Kidney (tissue), 14 donors: ENCODE data around the gene SLC35E2B. TPM values are rescaled to one million over a fixed set of nuclear protein-coding genes. Genes with fewer than 3 reads are reported as not detected.
"Not testable (repeated sequence)": the region's sequence is repeated elsewhere in the genome, so short reads cannot be mapped to it uniquely, and the experiment has no call there.

Experiments
- DNase-seq, 5 donors: peaks; one replicate each; pipeline ENCODE4 v3.0.0-alpha.2; 2013 to 2020
- FAIRE-seq: peaks from 2 replicates; lab custom pipeline; 2012; peaks lifted over from hg19 to GRCh38; lab: Jason Lieb, UNC
- H3K27ac ChIP-seq, 2 donors: one replicate each; pipeline ENCODE4 v1.7.0; 2013; ENCODE audit warnings: low read depth in 2 of 2, low read length in 2 of 2, inconsistent platforms in 1 of 2
- H3K27me3 ChIP-seq: one replicate; pipeline ENCODE4 v1.7.1; 2013; ENCODE audit warnings: low read length, inconsistent platforms; ENCODE audit not compliant: control insufficient read depth, insufficient read depth
- H3K36me3 ChIP-seq, 3 donors: one replicate each; pipeline versions ENCODE4 v1.7.0 to v1.7.1; 2013; ENCODE audit warnings: low read length in 3 of 3, control low read depth in 1 of 3, inconsistent platforms in 1 of 3; ENCODE audit not compliant: insufficient read depth in 3 of 3, control insufficient read depth in 2 of 3
- H3K4me1 ChIP-seq, 3 donors: one replicate each; pipeline versions ENCODE4 v1.7.0 to v1.7.1; 2013; ENCODE audit warnings: low read length in 3 of 3, inconsistent platforms in 1 of 3, low read depth in 1 of 3; ENCODE audit not compliant: control insufficient read depth in 2 of 3, insufficient read depth in 2 of 3
- H3K4me3 ChIP-seq, 3 donors: one replicate each; pipeline versions ENCODE4 v1.7.0 to v1.8.1; 2013; ENCODE audit warnings: low read length in 3 of 3, control low read depth in 1 of 3, inconsistent platforms in 1 of 3
- H3K9ac ChIP-seq, 3 donors: one replicate each; pipeline versions ENCODE4 v1.7.0 to v1.7.1; 2013; ENCODE audit warnings: low read length in 3 of 3, control low read depth in 1 of 3, inconsistent platforms in 1 of 3
- H3K9me3 ChIP-seq, 3 donors: one replicate each; pipeline versions ENCODE4 v1.7.0 to v1.7.1; 2013; ENCODE audit warnings: low read length in 3 of 3, control low read depth in 1 of 3, inconsistent platforms in 1 of 3; ENCODE audit not compliant: control insufficient read depth in 2 of 3, insufficient read depth in 1 of 3
- intact Hi-C: fragments of 100-400 bp; cut with DNase I; formaldehyde crosslinking; loops from one replicate; pipeline ENCODE4 v1.11.1; 2022
- polyA plus RNA-seq: library from polyadenylated mRNA; stranded (reverse); fragments of 350-450 nt; fragmentation: Illumina TruSeq; extraction: RNeasy Lipid Tissue Mini Kit (QIAGEN cat#74804); gene quantifications from one replicate; pipeline ENCODE4 v1.2.3, GENCODE V29; 2014; ENCODE audit warnings: low read depth, low replicate concordance; ENCODE audit not compliant: insufficient read depth
- total RNA-seq: library from RNA; stranded (reverse); fragmentation: NEBNext Ultra II Directional; extraction: Animal tissue kit (Norgen Biotek cat#: 25700); gene quantifications from one replicate; pipeline ENCODE4 v1.2.1, GENCODE V29; 2021
- TF ChIP-seq, protein P1 (sequence below): IDR thresholded peaks from 3 replicates; pipeline ENCODE4 v1.5.1; 2012; ENCODE audit warnings: mild to moderate bottlenecking, moderate library complexity, borderline replicate concordance; ENCODE audit not compliant: insufficient read depth; ENCODE audit errors: extremely low read depth
- donor health status: control.
- donor health status: control.
- donor health status: control.
- donor health status: control.
- donor health status: control.
- donor health status: DM: yes; HTN: yes; CAD: no.
- donor health status: Normal renal cell carcinoma (clear cell type).

SLC35E2B gene
- total and polyA plus RNA-seq, 2 donors from 2014 or later: 11.3 to 50.2 TPM

DNA sequence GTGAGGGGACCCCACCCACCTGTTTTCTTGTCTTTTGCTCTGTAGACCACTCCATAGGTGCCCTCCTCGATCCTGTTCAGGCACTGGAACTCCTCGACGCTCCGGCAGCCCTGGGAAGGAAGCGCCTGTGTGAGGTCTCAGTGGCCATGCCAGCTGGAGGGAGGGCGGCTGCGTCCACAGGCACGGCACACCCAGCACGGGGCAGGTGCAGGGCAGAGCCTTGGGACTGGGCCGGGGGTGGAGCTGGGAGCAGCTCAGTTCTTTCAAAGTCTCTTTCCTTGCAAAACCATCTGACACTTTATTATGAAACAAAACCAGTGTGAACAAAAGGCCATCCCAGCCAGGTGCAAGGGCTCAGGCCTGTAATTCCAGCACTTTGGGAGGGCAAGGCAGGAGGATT, 13.0 kb upstream of the SLC35E2B start:
- intact Hi-C loops, H3K4me3 ChIP-seq, FAIRE-seq, H3K36me3 ChIP-seq, H3K9ac ChIP-seq, H3K9me3 ChIP-seq, H3K27ac ChIP-seq, DNase-seq, H3K4me1 ChIP-seq, H3K27me3 ChIP-seq: not testable (repeated sequence)

DNA sequence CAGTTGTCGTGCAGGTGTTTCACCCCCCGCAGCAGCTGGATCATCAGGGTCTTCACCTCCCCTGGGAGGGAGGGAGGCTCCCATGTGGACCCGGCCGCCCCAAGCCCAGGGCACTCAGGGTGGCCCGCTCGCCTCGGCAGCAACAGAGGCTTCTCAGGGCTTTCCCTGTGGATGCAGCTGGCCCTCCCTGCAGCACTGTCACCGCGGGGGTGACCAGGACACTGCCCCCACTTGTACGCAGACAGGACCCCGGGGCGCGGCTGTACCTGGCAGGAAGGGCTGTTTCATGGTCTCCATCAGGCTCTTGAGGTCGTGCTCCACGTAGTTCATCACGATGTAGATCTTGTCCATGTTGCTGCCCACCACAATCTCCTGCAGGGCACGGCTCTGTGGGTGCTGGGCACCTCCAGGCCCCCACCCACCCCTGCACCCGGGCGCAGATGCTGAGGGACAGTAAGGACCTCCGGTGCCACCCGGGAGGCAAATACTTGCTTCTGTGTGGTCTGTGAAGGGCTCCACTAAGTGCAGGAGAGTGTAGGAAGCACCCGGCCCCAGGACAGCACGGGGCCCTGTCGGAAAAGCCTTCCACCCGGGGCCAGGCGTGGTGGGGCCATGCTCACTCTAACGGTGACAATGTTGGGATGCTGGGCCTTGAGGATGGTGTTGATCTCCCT, 11.8 kb upstream of the SLC35E2B start:
- peak in 1 of 5 donors; percentile 16 for DNase-seq
- H3K4me3 ChIP-seq, H3K27ac ChIP-seq, H3K9ac ChIP-seq, H3K4me1 ChIP-seq, intact Hi-C loops, H3K9me3 ChIP-seq, H3K36me3 ChIP-seq, H3K27me3 ChIP-seq, FAIRE-seq: not testable (repeated sequence)

DNA sequence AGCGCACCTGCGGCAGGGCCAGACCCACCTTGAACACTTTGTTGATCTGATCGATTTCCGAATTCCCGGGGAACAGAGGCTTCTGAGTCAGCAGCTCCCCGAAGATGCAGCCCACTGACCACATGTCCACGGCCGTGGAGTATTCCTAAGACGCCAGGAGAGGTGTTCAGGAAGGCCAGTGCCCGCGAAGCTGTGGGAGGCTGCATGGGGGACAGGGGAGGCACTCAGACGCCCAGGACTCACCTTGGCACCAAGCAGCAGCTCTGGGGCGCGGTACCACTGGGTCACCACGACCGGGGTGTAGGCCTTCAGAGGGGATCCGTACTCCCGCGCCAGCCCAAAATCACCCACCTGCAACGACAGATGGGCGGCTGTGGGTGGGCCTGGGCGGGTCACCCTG, 11.2 kb upstream of the SLC35E2B start:
- no peak overlapping the region for H3K9ac ChIP-seq
- TF ChIP-seq, protein P1, sequence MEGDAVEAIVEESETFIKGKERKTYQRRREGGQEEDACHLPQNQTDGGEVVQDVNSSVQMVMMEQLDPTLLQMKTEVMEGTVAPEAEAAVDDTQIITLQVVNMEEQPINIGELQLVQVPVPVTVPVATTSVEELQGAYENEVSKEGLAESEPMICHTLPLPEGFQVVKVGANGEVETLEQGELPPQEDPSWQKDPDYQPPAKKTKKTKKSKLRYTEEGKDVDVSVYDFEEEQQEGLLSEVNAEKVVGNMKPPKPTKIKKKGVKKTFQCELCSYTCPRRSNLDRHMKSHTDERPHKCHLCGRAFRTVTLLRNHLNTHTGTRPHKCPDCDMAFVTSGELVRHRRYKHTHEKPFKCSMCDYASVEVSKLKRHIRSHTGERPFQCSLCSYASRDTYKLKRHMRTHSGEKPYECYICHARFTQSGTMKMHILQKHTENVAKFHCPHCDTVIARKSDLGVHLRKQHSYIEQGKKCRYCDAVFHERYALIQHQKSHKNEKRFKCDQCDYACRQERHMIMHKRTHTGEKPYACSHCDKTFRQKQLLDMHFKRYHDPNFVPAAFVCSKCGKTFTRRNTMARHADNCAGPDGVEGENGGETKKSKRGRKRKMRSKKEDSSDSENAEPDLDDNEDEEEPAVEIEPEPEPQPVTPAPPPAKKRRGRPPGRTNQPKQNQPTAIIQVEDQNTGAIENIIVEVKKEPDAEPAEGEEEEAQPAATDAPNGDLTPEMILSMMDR: no peak
- FAIRE-seq: no peak
- DNase-seq: peak in 1 of 5 donors; percentile 33
- intact Hi-C loops: no loop called here
- H3K4me1 ChIP-seq: no peaks in the 10 kb centered on the region
- H3K27ac ChIP-seq: no peak overlapping the region
- no peaks in the 10 kb centered on the region for H3K9me3 ChIP-seq
- no peak overlapping the region for H3K4me3 ChIP-seq
- H3K27me3 ChIP-seq: no peaks in the 10 kb centered on the region
- no peaks in the 10 kb centered on the region for H3K36me3 ChIP-seq

DNA sequence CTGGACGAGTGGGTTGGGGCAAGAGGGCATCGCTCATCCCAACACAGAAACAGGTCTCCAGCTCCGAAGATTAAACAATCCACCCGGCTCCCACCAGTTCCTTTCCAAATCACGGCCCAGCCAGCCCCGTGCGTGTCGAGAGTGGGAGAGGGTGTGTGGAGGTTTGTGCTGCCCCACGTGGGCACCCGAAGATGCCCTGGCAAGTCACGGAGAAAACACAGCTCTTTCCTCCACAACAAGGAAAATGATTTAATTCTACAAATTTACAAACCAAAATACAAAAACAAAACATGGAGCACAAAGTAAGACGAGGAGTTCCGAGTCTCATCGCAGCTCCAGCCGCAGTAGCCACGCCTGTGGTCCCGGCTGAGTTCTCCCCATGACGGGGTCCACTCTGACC, 9.9 kb upstream of the SLC35E2B start:
- H3K9ac ChIP-seq, H3K27ac ChIP-seq, H3K4me1 ChIP-seq, H3K27me3 ChIP-seq, H3K4me3 ChIP-seq, intact Hi-C loops, H3K9me3 ChIP-seq, H3K36me3 ChIP-seq, DNase-seq, FAIRE-seq: not testable (repeated sequence)

DNA sequence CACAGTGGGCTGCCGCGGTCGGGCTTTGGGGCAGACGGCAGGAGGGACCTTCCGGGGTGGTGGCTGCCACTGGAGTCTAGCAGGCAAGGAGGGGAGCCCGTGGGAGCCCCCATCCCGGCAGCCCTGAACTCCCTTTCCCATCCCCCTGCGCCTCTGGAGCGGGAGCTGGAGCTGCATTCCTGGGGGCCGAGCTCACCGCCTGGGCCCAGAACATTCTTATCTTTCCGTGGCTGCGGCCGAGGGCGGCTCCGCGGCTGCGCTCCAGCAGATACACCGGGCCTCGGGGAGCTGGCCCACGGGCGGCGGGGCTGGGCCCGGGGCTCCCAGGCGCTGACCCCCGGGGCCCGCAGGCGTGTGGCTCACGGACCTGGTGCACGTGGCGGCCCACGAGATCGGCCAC, 8.0 kb upstream of the SLC35E2B start:
- H3K9me3 ChIP-seq, H3K9ac ChIP-seq, H3K27ac ChIP-seq, H3K4me3 ChIP-seq, H3K27me3 ChIP-seq, intact Hi-C loops, DNase-seq, H3K36me3 ChIP-seq, FAIRE-seq, H3K4me1 ChIP-seq: not testable (repeated sequence)

DNA sequence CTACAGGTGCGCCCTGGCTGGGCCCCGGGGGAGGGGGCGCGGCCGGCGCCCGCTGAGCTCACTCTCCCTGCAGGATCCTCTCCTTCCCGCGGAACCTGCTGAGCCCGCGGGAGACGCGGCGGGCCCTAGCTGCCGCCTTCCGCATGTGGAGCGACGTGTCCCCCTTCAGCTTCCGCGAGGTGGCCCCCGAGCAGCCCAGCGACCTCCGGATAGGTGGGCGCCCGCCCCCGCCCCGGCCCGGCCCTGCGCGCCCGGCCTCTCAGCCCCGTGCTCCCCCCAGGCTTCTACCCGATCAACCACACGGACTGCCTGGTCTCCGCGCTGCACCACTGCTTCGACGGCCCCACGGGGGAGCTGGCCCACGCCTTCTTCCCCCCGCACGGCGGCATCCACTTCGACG, 7.5 kb upstream of the SLC35E2B start:
- FAIRE-seq: not testable (repeated sequence)

DNA sequence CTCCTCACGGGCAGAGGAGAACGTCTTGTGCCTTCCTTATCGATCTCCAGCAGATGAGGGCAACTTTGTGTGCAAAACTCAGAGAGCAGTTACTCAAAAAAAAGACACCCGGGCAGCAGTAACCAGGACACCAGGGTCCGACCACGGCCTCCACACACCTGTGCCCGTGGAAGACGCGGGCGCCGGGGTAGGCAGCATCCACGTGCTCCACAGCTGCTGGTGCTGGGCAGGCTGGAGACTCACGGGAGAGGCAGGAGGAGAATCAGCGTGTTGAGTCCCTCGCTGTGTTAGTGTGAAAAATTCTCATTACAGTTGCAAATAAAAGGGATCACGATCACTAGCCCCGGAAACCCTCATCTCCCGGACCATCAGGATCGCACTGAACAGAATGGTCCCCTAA, 6.5 kb upstream of the SLC35E2B start:
- H3K27ac ChIP-seq, H3K9ac ChIP-seq, H3K27me3 ChIP-seq, H3K9me3 ChIP-seq, DNase-seq, H3K4me3 ChIP-seq, FAIRE-seq, intact Hi-C loops, H3K4me1 ChIP-seq, H3K36me3 ChIP-seq: not testable (repeated sequence)

More for the DNA sequence above, 7.5 kb upstream of the SLC35E2B start:
- H3K27me3 ChIP-seq, DNase-seq, H3K27ac ChIP-seq, H3K9ac ChIP-seq, H3K4me3 ChIP-seq, intact Hi-C loops, H3K4me1 ChIP-seq, H3K36me3 ChIP-seq, H3K9me3 ChIP-seq: not testable (repeated sequence)
